Heart left ventricle (tissue), 13 donors: Measurements from ENCODE around the gene USP32.

Source experiments
- POLR2A ChIP-seq, 2 donors: fragments of 450-650 bp; IDR thresholded peaks; one replicate each; pipeline ENCODE4 v1.6.1; 2017; ENCODE audit warnings: antibody characterized with exemption in 2 of 2, mild to moderate bottlenecking in 2 of 2, moderate library complexity in 2 of 2
- TF ChIP-seq, protein P1 (sequence below), 12 donors: fragments of 200-600 bp; sonication (generic) in 4 of 12; IDR thresholded peaks; one replicate each; pipeline versions ENCODE4 v1.5.0 to v1.8.0; 2018 to 2022; ENCODE audit warnings: antibody characterized with exemption in 12 of 12, mild to moderate bottlenecking in 5 of 12
- donor health status: ischemic (EF 13 %, LVEDD 7.1; RV severe dilation, severe dysfunction).
- donor health status: DM: no; HTN: yes; CAD: no.
- donor health status: DM: no; HTN: no; CAD: no.
- donor health status: ischemic (EF 25% LVEDD 6.9; RV normal size, moderate dysfunction).
- donor health status: ischemic (EF 25% LVEDD 5.7; RV mildly dilated, moderate dysfunction).
- donor health status: ischemic (EF 35%, LVEDD 5.7; RV mildly dilated, moderate dysfunction).
- donor health status: nonischemic (EF 11% LVEDD 7.7; RV severe dilation, severe dysfunction).
- donor health status: DM: yes; HTN: yes; CAD: no.
- donor health status: PGD.
- donor health status: ischemic (EF 29% LVEDD 5.4; RV normal size, mild dysfunction).
- donor health status: nonischemic (EF 23%, LVEDD 6.1; RV moderate dilation, normal function).

DNA sequence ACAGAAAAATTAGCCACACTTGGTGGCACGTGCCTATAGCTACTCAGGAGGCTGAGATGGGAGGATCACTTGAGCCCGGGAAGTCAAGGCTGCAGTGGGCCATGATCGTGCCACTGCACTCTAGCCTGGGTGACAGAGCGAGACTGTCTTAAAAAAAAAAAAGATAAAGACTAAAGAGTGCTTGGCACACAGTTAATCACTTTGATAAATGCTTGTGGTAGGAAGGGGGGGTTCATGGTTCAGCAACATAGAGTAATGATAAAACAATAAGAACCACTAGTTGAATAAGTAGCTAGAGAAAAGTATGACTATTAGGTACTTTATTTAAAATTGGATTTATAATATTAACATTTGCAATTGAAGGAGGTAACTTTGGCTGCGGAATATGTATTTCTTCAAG, 43.3 kb downstream of the USP32 start:
- TF ChIP-seq, protein P1, sequence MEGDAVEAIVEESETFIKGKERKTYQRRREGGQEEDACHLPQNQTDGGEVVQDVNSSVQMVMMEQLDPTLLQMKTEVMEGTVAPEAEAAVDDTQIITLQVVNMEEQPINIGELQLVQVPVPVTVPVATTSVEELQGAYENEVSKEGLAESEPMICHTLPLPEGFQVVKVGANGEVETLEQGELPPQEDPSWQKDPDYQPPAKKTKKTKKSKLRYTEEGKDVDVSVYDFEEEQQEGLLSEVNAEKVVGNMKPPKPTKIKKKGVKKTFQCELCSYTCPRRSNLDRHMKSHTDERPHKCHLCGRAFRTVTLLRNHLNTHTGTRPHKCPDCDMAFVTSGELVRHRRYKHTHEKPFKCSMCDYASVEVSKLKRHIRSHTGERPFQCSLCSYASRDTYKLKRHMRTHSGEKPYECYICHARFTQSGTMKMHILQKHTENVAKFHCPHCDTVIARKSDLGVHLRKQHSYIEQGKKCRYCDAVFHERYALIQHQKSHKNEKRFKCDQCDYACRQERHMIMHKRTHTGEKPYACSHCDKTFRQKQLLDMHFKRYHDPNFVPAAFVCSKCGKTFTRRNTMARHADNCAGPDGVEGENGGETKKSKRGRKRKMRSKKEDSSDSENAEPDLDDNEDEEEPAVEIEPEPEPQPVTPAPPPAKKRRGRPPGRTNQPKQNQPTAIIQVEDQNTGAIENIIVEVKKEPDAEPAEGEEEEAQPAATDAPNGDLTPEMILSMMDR (IDR thresholded peaks at IDR 0.05) = no peak
- no peak for TF ChIP-seq POLR2A (IDR thresholded peaks at IDR 0.05)
